ENCODE results near the gene TERF2IP.

GRCh38 chr16:75616521-75617010 is 31.0 kb upstream of the TERF2IP start:
- TF ChIP-seq EZH2 (IDR thresholded peaks at IDR 0.05) = no peak
- no peak for TF ChIP-seq EZH2phosphoT487 (IDR thresholded peaks at IDR 0.05)
- TF ChIP-seq CTCF (IDR thresholded peaks at IDR 0.05) = no peak

All from neural progenitor cell (in vitro differentiated cells).